ENCODE results near the gene CD302.
A peak's percentile ranks its signal among the peaks of the same experiment; 100 is the strongest.
"Not testable (repeated sequence)": the region's sequence is repeated elsewhere in the genome, so short reads cannot be mapped to it uniquely, and the experiment has no call there.

CD302 gene

DNA sequence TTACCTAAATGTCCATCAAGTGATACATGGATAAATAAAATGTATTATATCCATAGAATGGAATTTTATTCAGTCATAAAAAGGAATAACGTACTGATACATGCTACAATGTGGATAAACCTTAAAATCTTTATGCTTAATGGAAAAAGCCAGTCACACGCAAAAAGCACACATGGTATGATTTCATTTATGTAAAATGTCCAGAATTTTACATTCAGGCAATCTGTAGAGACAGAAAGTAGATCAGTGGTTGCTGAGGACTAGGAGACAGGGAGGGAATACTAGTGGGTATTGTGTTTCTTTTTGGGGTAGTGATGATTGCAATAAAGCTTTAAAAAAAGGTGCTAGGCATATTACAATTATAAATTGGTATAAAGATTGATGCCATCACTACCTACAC lies 30.7 kb upstream of the CD302 start:
- TF ChIP-seq, protein P1, sequence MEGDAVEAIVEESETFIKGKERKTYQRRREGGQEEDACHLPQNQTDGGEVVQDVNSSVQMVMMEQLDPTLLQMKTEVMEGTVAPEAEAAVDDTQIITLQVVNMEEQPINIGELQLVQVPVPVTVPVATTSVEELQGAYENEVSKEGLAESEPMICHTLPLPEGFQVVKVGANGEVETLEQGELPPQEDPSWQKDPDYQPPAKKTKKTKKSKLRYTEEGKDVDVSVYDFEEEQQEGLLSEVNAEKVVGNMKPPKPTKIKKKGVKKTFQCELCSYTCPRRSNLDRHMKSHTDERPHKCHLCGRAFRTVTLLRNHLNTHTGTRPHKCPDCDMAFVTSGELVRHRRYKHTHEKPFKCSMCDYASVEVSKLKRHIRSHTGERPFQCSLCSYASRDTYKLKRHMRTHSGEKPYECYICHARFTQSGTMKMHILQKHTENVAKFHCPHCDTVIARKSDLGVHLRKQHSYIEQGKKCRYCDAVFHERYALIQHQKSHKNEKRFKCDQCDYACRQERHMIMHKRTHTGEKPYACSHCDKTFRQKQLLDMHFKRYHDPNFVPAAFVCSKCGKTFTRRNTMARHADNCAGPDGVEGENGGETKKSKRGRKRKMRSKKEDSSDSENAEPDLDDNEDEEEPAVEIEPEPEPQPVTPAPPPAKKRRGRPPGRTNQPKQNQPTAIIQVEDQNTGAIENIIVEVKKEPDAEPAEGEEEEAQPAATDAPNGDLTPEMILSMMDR (IDR thresholded peaks at IDR 0.05; ENCODE audit: insufficient read depth, low read depth, low read length, missing control alignments): no peak
- no peak for DNase-seq (ENCODE audit: low read depth)
- no peak overlapping the region for H3K4me3 ChIP-seq (ENCODE audit: low read length)

DNA sequence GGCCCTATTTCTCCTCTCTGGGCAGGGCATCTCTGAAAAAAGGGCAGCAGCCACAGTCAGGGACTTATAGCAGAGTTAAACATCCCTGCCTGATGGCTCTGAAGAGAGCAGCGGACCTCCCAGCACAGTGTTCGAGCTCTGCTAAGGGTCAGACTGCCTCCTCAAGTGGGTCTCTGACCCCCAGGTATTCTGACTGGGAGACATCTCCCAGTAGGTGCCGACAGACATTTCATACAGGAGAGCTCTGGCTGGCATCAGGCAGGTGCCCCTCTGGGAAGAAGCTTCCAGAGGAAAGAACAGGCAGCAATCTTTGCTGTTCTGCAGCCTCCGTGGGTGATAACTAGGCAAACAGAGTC lies 24.4 kb upstream of the CD302 start:
- DNase-seq (ENCODE audit: low read depth); H3K4me3 ChIP-seq (ENCODE audit: low read length): not testable (repeated sequence)

DNA sequence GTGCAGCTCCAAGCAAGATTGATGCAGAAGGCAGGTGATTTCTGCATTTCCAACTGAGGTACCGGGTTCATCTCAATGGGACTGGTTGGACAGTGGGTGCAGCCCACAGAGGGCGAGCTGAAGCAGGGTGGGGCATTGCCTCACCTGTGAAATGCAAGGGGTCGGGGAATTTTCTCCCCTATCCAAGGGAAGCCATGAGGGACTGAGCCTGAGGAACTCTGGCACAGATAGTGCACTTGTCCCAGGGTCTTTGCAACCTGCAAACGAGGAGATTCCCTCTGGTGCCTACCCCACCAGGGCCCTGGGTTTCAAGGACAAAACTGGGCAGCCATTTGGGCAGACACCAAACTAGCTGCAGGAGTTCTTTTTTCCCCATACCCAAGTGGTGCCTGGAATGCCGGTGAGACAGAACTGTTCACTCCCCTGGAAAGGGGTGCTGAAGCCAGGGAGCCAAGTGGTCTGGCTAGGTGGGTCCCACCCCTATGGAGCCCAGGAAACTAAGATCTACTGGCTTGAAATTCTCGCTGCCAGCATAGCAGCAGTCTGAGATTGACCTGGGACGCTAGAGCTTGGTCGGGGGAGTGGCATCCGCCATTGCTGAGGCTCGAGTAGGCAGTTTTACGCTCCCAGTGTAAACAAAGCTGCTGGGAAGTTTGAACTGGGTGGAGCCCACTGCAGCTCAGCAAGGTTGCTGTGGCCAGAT lies 23.9 kb upstream of the CD302 start:
- not testable (repeated sequence) for H3K4me3 ChIP-seq (ENCODE audit: low read length)

GRCh38 chr2:159818940-159819339 lies 20.9 kb upstream of the CD302 start:
- no peak for DNase-seq (ENCODE audit: low read depth)
- no peak overlapping the region for H3K4me3 ChIP-seq (ENCODE audit: low read length)
- TF ChIP-seq, protein P1 (IDR thresholded peaks at IDR 0.05; ENCODE audit: insufficient read depth, low read depth, low read length, missing control alignments): no peak

More for the DNA sequence above, 23.9 kb upstream of the CD302 start:
- DNase-seq (ENCODE audit: low read depth): peak; percentile 2

GRCh38 chr2:159817283-159817682 lies 19.3 kb upstream of the CD302 start:
- H3K4me3 ChIP-seq (ENCODE audit: low read length): no peak overlapping the region
- DNase-seq (ENCODE audit: low read depth): no peak
- TF ChIP-seq, protein P1 (IDR thresholded peaks at IDR 0.05; ENCODE audit: insufficient read depth, low read depth, low read length, missing control alignments): no peak

- DNase-seq (ENCODE audit: low read depth): no peak
- TF ChIP-seq, protein P1 (IDR thresholded peaks at IDR 0.05; ENCODE audit: insufficient read depth, low read depth, low read length, missing control alignments): no peak
- H3K4me3 ChIP-seq (ENCODE audit: low read length): no peak overlapping the region
Measured at GRCh38 chr2:159811232-159811631, 13.2 kb upstream of the CD302 start.

DNA sequence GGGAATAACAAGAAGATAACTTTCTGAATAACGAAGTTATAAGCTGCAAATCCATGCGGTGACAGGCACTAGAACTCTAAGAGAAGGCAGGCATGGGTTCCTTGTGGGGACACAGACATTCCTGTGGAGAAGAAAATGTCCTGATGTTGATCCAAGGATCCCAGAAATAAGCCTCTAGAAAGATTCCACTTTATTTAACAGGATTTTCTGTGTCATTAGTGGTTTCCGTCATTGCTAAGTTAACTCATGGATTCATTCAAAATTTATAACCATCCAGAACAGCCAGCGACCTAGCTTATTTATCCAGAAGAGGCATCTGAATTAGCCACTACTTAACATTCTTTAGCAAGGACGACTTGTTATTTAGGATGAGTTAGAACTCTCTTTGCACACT lies 10.0 kb upstream of the CD302 start:
- H3K4me3 ChIP-seq (ENCODE audit: low read length): no peak overlapping the region
- TF ChIP-seq, protein P1 (IDR thresholded peaks at IDR 0.05; ENCODE audit: insufficient read depth, low read depth, low read length, missing control alignments): no peak
- no peak for DNase-seq (ENCODE audit: low read depth)

DNA sequence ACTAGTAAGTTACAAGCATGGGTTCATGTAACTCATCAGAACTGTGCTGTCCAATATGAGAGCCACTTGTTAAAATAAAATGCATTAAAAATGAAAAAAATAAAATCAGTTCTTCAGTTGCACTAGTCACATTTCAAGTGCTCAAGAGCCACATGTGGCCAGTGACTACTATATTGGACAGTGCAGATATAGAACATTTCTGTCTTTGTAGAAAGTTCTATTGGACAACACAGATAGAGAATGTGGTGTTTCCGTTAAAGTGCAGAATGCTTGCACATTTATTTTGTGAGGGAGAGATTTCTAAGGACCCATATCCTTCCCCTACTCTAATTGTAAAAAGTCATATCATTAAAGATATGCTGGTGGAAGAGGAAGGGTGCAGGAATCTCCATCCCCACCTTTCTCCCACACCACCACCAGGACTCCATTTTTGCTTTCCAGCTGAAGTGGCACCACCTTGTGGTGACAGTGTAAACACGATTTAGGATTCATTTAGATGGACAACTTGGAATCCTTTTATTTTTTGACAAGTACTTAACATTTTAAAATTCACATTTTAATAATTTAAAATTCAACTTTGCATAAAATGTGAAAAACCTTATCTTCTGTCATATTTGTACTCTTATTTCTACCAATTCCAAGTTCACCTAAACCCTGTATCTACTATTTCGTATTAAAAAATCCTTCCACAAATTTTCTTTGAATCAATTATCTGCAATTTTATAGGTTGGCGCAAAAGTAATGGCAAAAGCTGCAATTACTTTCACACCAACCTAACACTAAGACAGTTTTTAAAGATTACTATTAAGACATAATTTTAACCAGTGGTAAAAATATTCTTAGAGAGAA lies 9.4 kb upstream of the CD302 start:
- H3K4me3 ChIP-seq (ENCODE audit: low read length): no peak overlapping the region
- TF ChIP-seq, protein P1 (IDR thresholded peaks at IDR 0.05; ENCODE audit: insufficient read depth, low read depth, low read length, missing control alignments): peak; percentile 84
- DNase-seq (ENCODE audit: low read depth): peak; percentile 68
